ENCODE measurements around the gene PCDHA1.
"Not testable (repeated sequence)": the region's sequence is repeated elsewhere in the genome, so short reads cannot be mapped to it uniquely, and the experiment has no call there.

Gene PCDHA1

GRCh38 chr5:140808241-140808888, 22.4 kb downstream of the PCDHA1 start:
- DNase-seq (ENCODE audit: low read depth in 2 of 2): not testable (repeated sequence)

GRCh38 chr5:140808889-140809291, 22.9 kb downstream of the PCDHA1 start:
- DNase-seq (ENCODE audit: low read depth in 2 of 2): no peak

GRCh38 chr5:140821375-140822280, 35.7 kb downstream of the PCDHA1 start, which contains the start of gene PCDHA5:
Gene PCDHA5, plus strand, starts transcription at chr5:140821613.
- no peak for DNase-seq (ENCODE audit: low read depth in 2 of 2)

GRCh38 chr5:140822281-140822629, 36.3 kb downstream of the PCDHA1 start:
- DNase-seq (ENCODE audit: low read depth in 2 of 2): no peak

GRCh38 chr5:140822969-140823368, 37.0 kb downstream of the PCDHA1 start:
- DNase-seq (ENCODE audit: low read depth in 2 of 2): not testable (repeated sequence)

- DNase-seq (ENCODE audit: low read depth in 2 of 2): no peak
Measured at GRCh38 chr5:140823475-140823874, 37.5 kb downstream of the PCDHA1 start.

- DNase-seq (ENCODE audit: low read depth in 2 of 2): no peak
Measured at GRCh38 chr5:140827704-140828361, 41.9 kb downstream of the PCDHA1 start, which contains the start of gene PCDHA6. Gene PCDHA6, plus strand, starts transcription at chr5:140827960. Its CDS starts 132 bp downstream, at chr5:140828092.

- DNase-seq (ENCODE audit: low read depth in 2 of 2): no peak
Measured at GRCh38 chr5:140828362-140828737, 42.4 kb downstream of the PCDHA1 start.

GRCh38 chr5:140829511-140830501, 43.9 kb downstream of the PCDHA1 start:
- DNase-seq (ENCODE audit: low read depth in 2 of 2): not testable (repeated sequence)

GRCh38 chr5:140833993-140834392, 48.1 kb downstream of the PCDHA1 start, which contains the start of gene PCDHA7:
Gene PCDHA7, plus strand, starts transcription at chr5:140834269. Its CDS starts 115 bp downstream, at chr5:140834384.
- DNase-seq (ENCODE audit: low read depth in 2 of 2): no peak

- DNase-seq (ENCODE audit: low read depth in 2 of 2): not testable (repeated sequence)
Measured at GRCh38 chr5:140834439-140835008, 48.6 kb downstream of the PCDHA1 start.

- DNase-seq (ENCODE audit: low read depth in 2 of 2): no peak
Measured at GRCh38 chr5:140835622-140836510, 49.9 kb downstream of the PCDHA1 start.

- no peak for DNase-seq (ENCODE audit: low read depth in 2 of 2)
Measured at GRCh38 chr5:140840978-140841962, 55.3 kb downstream of the PCDHA1 start, which contains the start of gene PCDHA8. Gene PCDHA8, plus strand, starts transcription at chr5:140841187. Its CDS starts 135 bp downstream, at chr5:140841322.

GRCh38 chr5:140842798-140843733, 57.1 kb downstream of the PCDHA1 start:
- DNase-seq (ENCODE audit: low read depth in 2 of 2): no peak

GRCh38 chr5:140848139-140849102, 62.5 kb downstream of the PCDHA1 start, which contains the start of gene PCDHA9:
Gene PCDHA9, plus strand, starts transcription at chr5:140848382. Its CDS starts 114 bp downstream, at chr5:140848496.
- DNase-seq (ENCODE audit: low read depth in 2 of 2): not testable (repeated sequence)

All from stimulated activated CD8-positive, alpha-beta memory T cell treated with anti-CD3 and anti-CD28 coated beads, Interleukin-2, amount 100 ng/mL, for 1 hour (primary cell).